ENCODE data around the gene PCAT7.

DNA sequence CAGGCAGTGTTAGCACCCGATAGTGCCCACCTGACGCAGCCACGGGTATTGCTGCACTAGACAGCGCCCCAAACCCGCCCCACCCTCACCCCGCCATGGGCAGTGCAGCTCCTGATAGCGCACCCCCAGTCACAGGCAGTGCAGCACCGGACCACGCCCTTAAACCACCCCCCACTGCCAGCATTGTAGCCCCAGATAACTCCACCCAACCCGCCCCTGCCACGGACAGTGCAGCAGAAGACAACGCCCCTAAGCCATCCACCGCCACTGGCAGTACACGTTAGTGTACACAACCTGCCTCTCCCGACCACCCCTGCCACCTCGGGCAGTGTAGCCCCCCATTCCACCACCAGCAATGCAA, 825 bp upstream of the PCAT7 start:
- TF ChIP-seq CTCF (IDR thresholded peaks at IDR 0.05) (no peak), POLR2AphosphoS5 (IDR thresholded peaks at IDR 0.05) (no peak), POLR2A (IDR thresholded peaks at IDR 0.05) (no peak), EP300 (IDR thresholded peaks at IDR 0.05) (no peak)

All from stomach (tissue), 4 donors.